KBM-7 (cell line): Measurements from ENCODE around the gene RDH13.
A peak's percentile ranks its signal among the peaks of the same experiment; 100 is the strongest.
"Not testable (repeated sequence)": the region's sequence is repeated elsewhere in the genome, so short reads cannot be mapped to it uniquely, and the experiment has no call there.

ENCODE experiments used
- DNase-seq: peaks from one replicate; pipeline ENCODE4 v3.0.0-alpha.2; 2015
- in situ Hi-C: fragments of 300-500 bp; cut with MboI; formaldehyde crosslinking; loops from 2 replicates; pipeline ENCODE4 v1.14.3; 2020; ENCODE audit warnings: low sequenced_read_pairs, low pct_unique_long_range_greater_than_20kb, mixed read lengths

RDH13 gene, protein sequence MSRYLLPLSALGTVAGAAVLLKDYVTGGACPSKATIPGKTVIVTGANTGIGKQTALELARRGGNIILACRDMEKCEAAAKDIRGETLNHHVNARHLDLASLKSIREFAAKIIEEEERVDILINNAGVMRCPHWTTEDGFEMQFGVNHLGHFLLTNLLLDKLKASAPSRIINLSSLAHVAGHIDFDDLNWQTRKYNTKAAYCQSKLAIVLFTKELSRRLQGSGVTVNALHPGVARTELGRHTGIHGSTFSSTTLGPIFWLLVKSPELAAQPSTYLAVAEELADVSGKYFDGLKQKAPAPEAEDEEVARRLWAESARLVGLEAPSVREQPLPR

GRCh38 chr19:55062735-55063491, at the start of gene RDH13:
Gene RDH13, minus strand, starts transcription at chr19:55063148. Its CDS starts 116 bp downstream, at chr19:55063032.
- DNase-seq = peak; percentile 98
- in situ Hi-C loops = no loop called here

GRCh38 chr19:55112246-55112776, 49.4 kb upstream of the RDH13 start:
- DNase-seq = no peak
- in situ Hi-C loops = no loop called here

GRCh38 chr19:55111238-55111831, 48.4 kb upstream of the RDH13 start:
- in situ Hi-C loops = no loop called here
- no peak for DNase-seq

GRCh38 chr19:55109527-55110291, 46.8 kb upstream of the RDH13 start:
- in situ Hi-C loops = no loop called here
- DNase-seq = no peak

DNA sequence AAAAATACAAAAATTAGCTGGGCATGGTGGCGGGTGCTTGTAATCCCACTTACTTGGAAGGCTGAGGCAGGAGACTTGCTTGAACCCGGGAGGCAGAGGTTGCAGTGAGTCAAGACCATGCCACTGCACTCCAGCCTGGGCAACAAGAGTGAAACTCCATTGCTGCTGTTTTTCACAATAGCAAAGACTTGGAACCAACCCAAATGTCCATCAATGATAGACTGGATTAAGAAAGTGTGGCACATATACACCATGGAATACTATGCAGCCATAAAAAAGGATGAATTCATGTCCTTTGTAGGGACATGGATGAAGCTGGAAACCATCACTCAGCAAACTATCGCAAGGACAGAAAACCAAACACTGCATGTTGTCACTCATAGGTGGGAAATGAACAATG, 44.3 kb upstream of the RDH13 start:
- in situ Hi-C loops, DNase-seq: not testable (repeated sequence)

DNA sequence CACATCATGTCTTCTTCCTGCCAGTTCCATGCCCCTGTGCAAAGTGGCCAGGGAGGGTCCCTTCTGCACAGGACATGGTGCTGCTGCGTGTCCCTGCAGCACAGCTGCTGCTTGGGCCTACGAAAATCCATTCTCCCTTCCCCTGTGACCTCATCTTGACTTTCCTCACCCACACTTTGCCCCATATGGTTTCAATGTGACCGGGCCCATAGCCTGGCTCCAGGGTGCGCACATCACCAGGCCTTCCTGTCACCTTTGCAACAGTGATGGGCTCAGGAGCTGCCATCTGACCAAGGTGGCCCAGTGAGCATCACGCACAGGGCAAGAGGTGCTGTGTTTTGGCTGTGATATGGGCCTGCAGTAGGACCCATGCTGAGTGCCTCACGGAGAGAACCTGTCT, 43.6 kb upstream of the RDH13 start:
- DNase-seq = no peak
- in situ Hi-C loops = no loop called here

DNA sequence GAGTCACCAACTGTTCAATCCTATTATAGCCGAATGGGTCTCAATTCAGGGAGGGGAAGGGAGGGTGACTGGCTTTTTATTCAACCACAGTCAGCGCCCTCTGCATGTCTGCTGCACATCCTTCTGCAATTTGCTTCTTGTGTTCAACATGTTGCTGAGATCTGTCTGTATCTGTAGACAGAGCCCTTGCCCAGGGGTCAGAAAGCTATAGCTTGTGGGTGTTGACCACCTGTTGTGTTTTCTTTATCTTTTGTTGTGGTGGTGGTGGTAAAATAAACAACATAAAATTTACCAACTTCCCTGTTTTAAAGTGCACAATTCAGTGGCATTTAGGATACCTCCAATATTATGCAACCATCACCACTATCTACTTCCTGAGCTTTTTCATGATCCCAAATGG, 42.3 kb upstream of the RDH13 start:
- in situ Hi-C loops = no loop called here

GRCh38 chr19:55103190-55103589, 40.2 kb upstream of the RDH13 start:
- in situ Hi-C loops = no loop called here

More for the DNA sequence above, 42.3 kb upstream of the RDH13 start:
- DNase-seq = no peak

GRCh38 chr19:55101261-55101660, 38.3 kb upstream of the RDH13 start:
- in situ Hi-C loops = no loop called here
- DNase-seq = no peak

More at GRCh38 chr19:55103190-55103589, 40.2 kb upstream of the RDH13 start:
- DNase-seq = no peak

DNA sequence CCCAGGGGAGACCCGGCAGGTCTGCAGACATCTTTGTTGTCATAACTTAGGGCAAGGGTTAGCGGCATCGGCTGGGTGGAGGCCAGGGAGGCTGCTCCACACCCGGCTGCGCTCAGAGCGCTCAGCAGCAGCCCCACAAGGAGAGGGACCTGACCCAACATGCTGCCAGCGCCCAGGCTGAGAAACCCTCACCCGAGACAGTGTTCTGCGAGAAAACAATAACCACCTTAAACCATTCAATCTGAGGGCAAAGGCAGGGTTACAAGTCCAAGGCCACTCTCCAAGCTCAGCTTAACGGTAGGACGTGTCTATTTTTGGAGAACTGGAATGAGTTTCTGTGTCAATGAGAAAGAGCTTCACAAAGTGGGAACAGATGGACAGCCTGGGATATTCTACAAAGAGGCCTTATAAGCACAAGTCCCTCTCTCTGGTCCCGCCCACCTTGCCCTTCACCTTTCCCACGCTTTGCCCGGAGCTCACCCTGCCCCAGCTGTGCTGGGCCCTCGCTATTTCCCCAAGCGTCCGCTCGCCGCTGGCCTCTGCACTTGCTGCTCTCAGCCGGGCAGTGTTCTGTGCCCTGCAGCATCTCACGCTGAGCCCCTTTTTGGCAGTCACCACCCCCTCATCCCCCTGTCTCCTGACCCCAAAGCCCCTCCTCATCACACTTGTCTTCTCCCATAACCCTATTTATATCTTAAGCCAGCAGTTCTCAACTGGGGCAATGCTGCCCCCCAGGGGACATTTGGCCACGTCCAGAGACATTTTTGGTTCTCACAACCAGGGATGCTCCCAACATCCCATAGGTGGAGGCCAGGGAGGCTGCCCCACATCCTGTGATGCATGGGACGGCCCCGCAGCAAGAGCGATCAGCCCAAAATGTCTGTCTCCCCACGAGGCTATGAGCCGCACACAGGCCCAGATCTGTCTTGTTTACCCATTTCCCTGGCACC, 36.9 kb upstream of the RDH13 start:
- in situ Hi-C loops = no loop called here
- peak; percentile 33 for DNase-seq

DNA sequence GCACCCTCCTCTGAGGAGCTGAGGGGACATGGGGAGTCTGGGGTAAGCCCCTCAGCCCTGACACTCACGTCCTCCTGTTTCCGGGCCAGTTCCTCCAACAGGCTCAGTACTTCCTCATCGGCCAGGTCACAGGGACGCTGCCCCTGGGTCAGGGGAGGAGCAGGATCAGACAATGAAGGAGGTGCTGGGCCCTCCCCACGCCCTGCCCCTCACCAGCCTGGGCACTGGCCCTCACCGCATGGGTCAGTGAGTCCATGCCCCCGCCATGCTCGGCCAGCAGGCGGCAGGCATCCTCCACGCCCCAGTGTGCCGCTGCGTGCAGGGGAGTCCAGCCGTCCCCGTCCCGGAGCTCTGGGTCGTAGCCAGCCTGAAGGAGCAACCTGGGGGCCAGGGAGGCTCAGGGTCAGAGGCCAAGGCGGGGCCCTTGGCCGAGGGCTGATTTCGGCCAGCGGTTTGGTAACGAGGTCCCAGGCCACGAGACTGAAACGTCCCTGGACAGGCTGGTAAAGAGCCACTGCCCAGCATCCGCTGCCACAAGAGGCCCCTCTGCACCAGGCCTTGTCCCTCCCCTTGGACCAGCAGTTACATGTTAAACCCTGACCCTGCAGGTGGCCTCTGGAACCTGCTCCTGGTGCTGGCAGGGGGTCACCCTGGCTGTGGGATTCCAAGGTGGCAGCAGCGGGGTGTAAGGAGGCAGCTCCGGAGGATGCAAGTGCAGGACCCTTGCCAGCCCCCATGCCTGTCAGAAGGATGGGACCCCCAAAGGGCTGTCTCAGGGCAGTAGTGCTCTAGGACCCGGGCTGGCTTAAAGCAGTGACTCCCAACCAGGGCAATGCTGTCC, 36.0 kb upstream of the RDH13 start:
- in situ Hi-C loops = no loop called here
- no peak for DNase-seq

- in situ Hi-C loops = no loop called here
- peak; percentile 89 for DNase-seq
These were observed 35.1 kb upstream of the RDH13 start for GRCh38 chr19:55097864-55098715.

GRCh38 chr19:55096061-55096701, 33.2 kb upstream of the RDH13 start:
- no peak for DNase-seq
- in situ Hi-C loops = no loop called here

DNA sequence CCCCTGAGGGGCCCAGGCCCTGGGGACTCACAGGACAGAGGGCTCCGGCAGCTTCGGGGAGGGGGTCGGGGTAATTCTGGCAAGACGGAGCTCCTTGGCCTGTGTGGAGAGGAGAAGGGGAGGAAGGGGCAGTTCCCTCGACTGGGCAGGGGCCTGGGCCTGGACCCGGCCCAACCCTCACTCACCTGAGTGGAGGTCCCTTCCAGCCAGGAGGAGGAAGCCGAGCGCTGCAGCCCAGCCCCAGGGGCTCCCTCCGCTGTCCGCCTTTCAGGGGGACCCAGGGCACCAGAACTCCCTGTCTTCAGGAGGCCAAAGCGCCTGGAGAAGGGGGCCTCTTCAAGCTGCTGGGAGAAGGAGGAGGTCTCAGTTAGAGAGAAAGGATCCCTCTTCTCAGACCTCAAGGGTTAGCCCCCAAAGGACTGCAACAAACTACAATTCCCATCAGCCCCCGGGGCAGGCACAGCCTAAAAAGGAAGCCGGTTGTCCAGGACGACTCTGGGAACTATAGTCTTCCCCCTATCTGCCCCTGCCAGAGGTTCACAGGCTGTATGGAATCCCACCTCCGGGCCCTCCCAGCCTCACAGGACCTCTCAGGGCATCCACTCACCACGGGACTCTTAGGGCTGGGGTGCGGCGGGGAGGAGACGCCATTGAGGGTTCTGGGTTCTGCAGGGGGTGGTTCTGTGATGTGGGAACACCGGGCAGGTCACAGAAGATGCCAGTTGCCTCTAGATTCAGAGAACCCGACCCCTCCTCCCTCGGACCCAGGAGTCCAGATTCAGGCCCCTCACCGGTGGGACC, 32.5 kb upstream of the RDH13 start:
- in situ Hi-C loops = no loop called here

More for the DNA sequence above, 32.5 kb upstream of the RDH13 start:
- DNase-seq = no peak
